Liver (tissue), 9 donors: Measurements from ENCODE around the gene GFRA1. TPM values are rescaled to one million over a fixed set of nuclear protein-coding genes. Genes with fewer than 3 reads are reported as not detected.

ENCODE experiments used
- DNase-seq: peaks from one replicate; pipeline ENCODE4 v3.0.0-alpha.2; 2017; ENCODE audit warnings: low spot score
- H3K27ac ChIP-seq, 2 donors: one replicate each; pipeline ENCODE4 v1.7.0; 2013; ENCODE audit warnings: inconsistent platforms in 2 of 2, low read length in 2 of 2, control low read depth in 1 of 2, low read depth in 1 of 2, mild to moderate bottlenecking in 1 of 2
- H3K27me3 ChIP-seq, 4 donors: one replicate each; pipeline versions ENCODE4 v1.6.1 to v1.7.0; 2013; ENCODE audit warnings: low read length in 3 of 4, inconsistent platforms in 1 of 4, mild to moderate bottlenecking in 1 of 4, moderate library complexity in 1 of 4; ENCODE audit not compliant: control insufficient read depth in 4 of 4, insufficient read depth in 4 of 4
- H3K36me3 ChIP-seq, 4 donors: one replicate each; pipeline versions ENCODE4 v1.6.1 to v1.7.0; 2013; ENCODE audit warnings: low read length in 3 of 4, mild to moderate bottlenecking in 3 of 4, low read depth in 1 of 4, moderate library complexity in 1 of 4; ENCODE audit not compliant: control insufficient read depth in 4 of 4, insufficient read depth in 3 of 4
- H3K4me1 ChIP-seq, 4 donors: one replicate each; pipeline versions ENCODE4 v1.6.1 to v1.7.0; 2013; ENCODE audit warnings: low read length in 3 of 4, mild to moderate bottlenecking in 3 of 4, moderate library complexity in 1 of 4; ENCODE audit not compliant: control insufficient read depth in 4 of 4, insufficient read depth in 4 of 4
- H3K4me3 ChIP-seq, 3 donors: one replicate each; pipeline versions ENCODE4 v1.6.1 to v1.7.0; 2013; ENCODE audit warnings: low read length in 3 of 3, control low read depth in 1 of 3, low read depth in 1 of 3, mild to moderate bottlenecking in 1 of 3
- H3K9ac ChIP-seq, 2 donors: one replicate each; pipeline ENCODE4 v1.7.0; 2013; ENCODE audit warnings: low read length in 2 of 2, mild to moderate bottlenecking in 2 of 2, moderate library complexity in 2 of 2, control low read depth in 1 of 2, low read depth in 1 of 2
- H3K9me3 ChIP-seq, 4 donors: one replicate each; pipeline versions ENCODE4 v1.6.1 to v1.7.0; 2013; ENCODE audit warnings: low read length in 3 of 4; ENCODE audit not compliant: control insufficient read depth in 4 of 4
- ATF3 ChIP-seq: IDR thresholded peaks from 2 replicates; pipeline ENCODE4 v1.6.1; 2016; ENCODE audit warnings: antibody characterized with exemption
- CTCF ChIP-seq: fragments of 150-350 bp; IDR thresholded peaks from 2 replicates; pipeline ENCODE4 v1.5.1; 2017; ENCODE audit warnings: improper control_type of control experiment, low read depth, low read length; ENCODE audit not compliant: missing input control
- EGR1 ChIP-seq, 2 donors: IDR thresholded peaks; 2 replicates each; pipeline ENCODE4 v1.6.1; 2016 to 2018; ENCODE audit warnings: antibody characterized with exemption in 2 of 2, low read depth in 2 of 2
- FOXA1 ChIP-seq: IDR thresholded peaks from 2 replicates; pipeline ENCODE4 v1.6.1; 2016; ENCODE audit warnings: antibody characterized with exemption
- FOXA2 ChIP-seq: IDR thresholded peaks from 2 replicates; pipeline ENCODE4 v1.6.1; 2016; ENCODE audit warnings: antibody characterized with exemption
- GABPA ChIP-seq, 2 donors: IDR thresholded peaks in 1 of 2; conservative IDR thresholded peaks in 1 of 2; 2 replicates each; pipeline ENCODE4 v1.6.1; 2016; ENCODE audit warnings: antibody characterized with exemption in 2 of 2, mild to moderate bottlenecking in 1 of 2, moderate library complexity in 1 of 2
- HNF4A ChIP-seq, 2 donors: conservative IDR thresholded peaks; 2 replicates each; pipeline ENCODE4 v1.6.1; 2016; ENCODE audit warnings: antibody characterized with exemption in 2 of 2, mild to moderate bottlenecking in 2 of 2
- HNF4G ChIP-seq: IDR thresholded peaks from 2 replicates; pipeline ENCODE4 v1.6.1; 2016; ENCODE audit warnings: antibody characterized with exemption
- JUND ChIP-seq, 2 donors: IDR thresholded peaks; 2 replicates each; pipeline ENCODE4 v1.6.1; 2016; ENCODE audit warnings: antibody characterized with exemption in 2 of 2
- MAX ChIP-seq: IDR thresholded peaks from 2 replicates; pipeline ENCODE4 v1.6.1; 2016; ENCODE audit warnings: antibody characterized with exemption
- NR2F2 ChIP-seq: IDR thresholded peaks from 2 replicates; pipeline ENCODE4 v1.6.1; 2016; ENCODE audit warnings: antibody characterized with exemption
- RAD21 ChIP-seq, 2 donors: IDR thresholded peaks; 2 replicates each; pipeline ENCODE4 v1.6.1; 2016; ENCODE audit warnings: antibody characterized with exemption in 2 of 2, mild to moderate bottlenecking in 2 of 2
- RXRA ChIP-seq, 2 donors: IDR thresholded peaks; 2 replicates each; pipeline ENCODE4 v1.6.1; 2017 to 2018; ENCODE audit warnings: antibody characterized with exemption in 2 of 2, mild to moderate bottlenecking in 1 of 2
- SP1 ChIP-seq: IDR thresholded peaks from 2 replicates; pipeline ENCODE4 v1.6.1; 2018; ENCODE audit warnings: antibody characterized with exemption, mild to moderate bottlenecking
- TAF1 ChIP-seq: conservative IDR thresholded peaks from 2 replicates; pipeline ENCODE4 v1.6.1; 2016; ENCODE audit warnings: antibody characterized with exemption, mild to moderate bottlenecking
- YY1 ChIP-seq: IDR thresholded peaks from 2 replicates; pipeline ENCODE4 v1.6.1; 2016; ENCODE audit warnings: antibody characterized with exemption, mild to moderate bottlenecking
- ZBTB33 ChIP-seq: IDR thresholded peaks from 2 replicates; pipeline ENCODE4 v1.6.1; 2016; ENCODE audit warnings: antibody characterized with exemption
- WGBS: extraction: QIAGEN DNeasy Blood & Tissue Kit; methylation state at CpG from one replicate; pipeline ENCODE4 v1.1.7; 2013; 5-methylcytosine and 5-hydroxymethylcytosine counted together
- polyA plus RNA-seq, 2 donors: library from polyadenylated mRNA; stranded (reverse) in 1 of 2; unstranded in 1 of 2; fragments of 200-250 nt in 1 of 2; fragments of >200 nt in 1 of 2; fragmentation: Nextera tagmentation in 1 of 2; extraction: Ambion mirVana in 1 of 2; gene quantifications; one replicate each; pipeline versions ENCODE4 v1.2.1 to v1.2.3, GENCODE V29; 2013 to 2015
- total RNA-seq, 2 donors: library from RNA; depleted of rRNA; stranded (reverse); fragments of >200 nt; gene quantifications; one replicate each; pipeline ENCODE4 v1.2.3, GENCODE V29; 2014
- donor health status: healthy.
- donor health status: healthy.
- donor health status: healthy.
- donor health status: healthy.
- donor health status: healthy.

The GFRA1 gene
- total and polyA plus RNA-seq, 4 donors = 14.2 to 53.6 (median 17.8) TPM

- TF ChIP-seq ZBTB33 (no peak), SP1 (no peak), HNF4G (no peak), JUND (IDR thresholded peaks at IDR 0.05) (no peak), CTCF (no peak), EGR1 (IDR thresholded peaks at IDR 0.05; ENCODE audit: low read depth in 2 of 2) (no peak), FOXA2 (no peak), GABPA (IDR thresholded peaks at IDR 0.05 in 1 of 2, conservative IDR thresholded peaks at IDR 0.05 in 1 of 2) (no peak), FOXA1 (no peak), NR2F2 (no peak), YY1 (no peak), HNF4A (conservative IDR thresholded peaks at IDR 0.05) (no peak), RXRA (IDR thresholded peaks at IDR 0.05) (no peak)
- Histone ChIP-seq H3K4me1 (peaks cover 5 to 12% (median 6%) of the 10 kb centered on the region in 4 donors), H3K27ac (no peak overlapping the region), H3K4me3 (no peak overlapping the region), H3K9me3 (no peaks in the 10 kb centered on the region), H3K27me3 (no peaks in the 10 kb centered on the region), H3K36me3 (no peaks in the 10 kb centered on the region), H3K9ac (no peak overlapping the region)
- DNase-seq = no peak
- WGBS = 98% methylated on average over 6 of the region's 6 CpGs
Observed at GRCh38 chr10:116226766-116227165, 46.2 kb downstream of the GFRA1 start.

GRCh38 chr10:116226053-116226452 is 47.0 kb downstream of the GFRA1 start:
- TF ChIP-seq NR2F2 (no peak), HNF4A (conservative IDR thresholded peaks at IDR 0.05) (peak; percentile 80 to 86), SP1 (no peak), YY1 (peak; percentile 67), RXRA (IDR thresholded peaks at IDR 0.05) (peak in 1 of 2 donors; percentile 48), EGR1 (IDR thresholded peaks at IDR 0.05; ENCODE audit: low read depth in 2 of 2) (no peak), JUND (IDR thresholded peaks at IDR 0.05) (no peak), HNF4G (peak; percentile 50), RAD21 (IDR thresholded peaks at IDR 0.05) (peak; percentile 23 to 38)
- no peak overlapping the region for H3K4me3 ChIP-seq
- H3K27ac ChIP-seq = peak overlapping the region in 1 of 2 donors; percentile 52
- H3K27me3 ChIP-seq = no peaks in the 10 kb centered on the region
- no peaks in the 10 kb centered on the region for H3K9me3 ChIP-seq
- WGBS = 38% methylated on average over 5 of the region's 5 CpGs
- H3K36me3 ChIP-seq = no peaks in the 10 kb centered on the region
- H3K9ac ChIP-seq = no peak overlapping the region
- H3K4me1 ChIP-seq = peaks cover 9 to 18% (median 13%) of the 10 kb centered on the region in 4 donors
- no peak for DNase-seq

- Histone ChIP-seq H3K36me3 (no peaks in the 10 kb centered on the region), H3K9me3 (no peaks in the 10 kb centered on the region), H3K4me1 (peaks cover 12 to 28% (median 20%) of the 10 kb centered on the region in 4 donors), H3K9ac (no peak overlapping the region), H3K27ac (no peak overlapping the region), H3K4me3 (no peak overlapping the region), H3K27me3 (no peaks in the 10 kb centered on the region)
- DNase-seq = no peak
- WGBS = 84% methylated on average over 3 of the region's 3 CpGs
- TF ChIP-seq FOXA1 (no peak), RXRA (IDR thresholded peaks at IDR 0.05) (no peak), YY1 (no peak), CTCF (no peak), NR2F2 (no peak), ATF3 (no peak), RAD21 (IDR thresholded peaks at IDR 0.05) (no peak), SP1 (no peak), EGR1 (IDR thresholded peaks at IDR 0.05; ENCODE audit: low read depth in 2 of 2) (no peak), ZBTB33 (no peak), MAX (no peak), HNF4A (conservative IDR thresholded peaks at IDR 0.05) (no peak), TAF1 (no peak)
Observed at GRCh38 chr10:116223289-116223688, 49.7 kb downstream of the GFRA1 start.
